ENCODE results near the gene NOC4L. TPM values are rescaled to one million over a fixed set of nuclear protein-coding genes. Genes with fewer than 3 reads are reported as not detected.

The NOC4L gene
- polyA plus RNA-seq, 1 donor (not counting 4 experiments of a cell fraction or from before 2014, with no cell fraction given): 3.7 TPM

DNA sequence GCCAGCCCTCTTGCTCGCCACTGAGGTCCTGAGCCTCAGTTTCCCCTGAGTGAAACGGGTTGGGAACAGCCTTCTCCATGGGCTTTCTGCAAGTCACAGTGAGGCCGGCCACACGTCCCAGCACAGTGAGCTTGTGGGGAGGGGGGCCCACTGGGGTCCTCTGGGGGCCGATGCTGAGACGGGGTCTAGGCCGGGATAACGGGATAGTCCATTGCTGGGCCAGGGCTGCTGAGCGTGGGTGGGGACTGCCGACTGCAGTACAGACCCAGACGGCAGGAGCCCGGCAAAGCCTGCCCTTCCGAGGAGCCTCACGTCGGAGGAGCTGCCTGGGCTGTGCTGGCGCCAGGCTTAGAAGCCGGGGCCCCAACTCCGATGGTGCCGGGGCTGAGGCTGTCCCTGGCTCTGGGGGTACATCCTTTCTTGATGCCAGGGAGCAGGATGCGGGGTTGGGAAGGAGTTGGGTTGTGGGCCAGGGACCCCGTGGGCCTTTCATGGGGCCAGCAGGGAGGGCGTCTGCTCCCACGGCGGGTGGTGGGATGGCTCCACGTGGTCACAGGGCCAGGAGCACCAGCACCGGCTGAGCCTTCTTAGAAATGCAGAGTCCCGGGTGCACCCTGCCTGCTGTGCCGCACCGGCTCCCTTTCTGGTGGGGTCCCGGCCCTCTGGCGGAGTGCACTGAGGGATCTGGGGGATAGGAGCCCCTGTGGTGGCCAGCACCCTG lies 24.2 kb downstream of the NOC4L start:
- Histone ChIP-seq H3K4me1 (ENCODE audit: control insufficient read depth, extremely low read depth, insufficient read depth, low read length) (no peaks in the 10 kb centered on the region), H4K20me1 (ENCODE audit: control insufficient read depth, extremely low read depth, insufficient read depth, low read length) (peaks cover 2% of the 10 kb centered on the region), H3K9ac (ENCODE audit: control insufficient read depth, extremely low read depth, insufficient read depth, low read length) (no peak overlapping the region), H3K36me3 (ENCODE audit: control insufficient read depth in 2 of 2, extremely low read depth in 1 of 2, insufficient read depth in 2 of 2, low read length in 2 of 2) (no peaks in the 10 kb centered on the region), H3K79me2 (ENCODE audit: control insufficient read depth, insufficient read depth, low read length) (no peaks in the 10 kb centered on the region), H3K4me2 (ENCODE audit: control insufficient read depth, extremely low read depth, insufficient read depth, low read depth, low read length) (no peak overlapping the region), H3K27me3 (ENCODE audit: control insufficient read depth, extremely low read depth, insufficient read depth, low read length) (peaks cover 11% of the 10 kb centered on the region), H2AFZ (ENCODE audit: control insufficient read depth, low read length) (no peak overlapping the region), H3K4me3 (ENCODE audit: control insufficient read depth in 2 of 3, extremely low read depth in 1 of 3, insufficient read depth in 2 of 3, low read depth in 1 of 3, low read length in 3 of 3) (no peak overlapping the region), H3K27ac (ENCODE audit: control insufficient read depth, insufficient read depth, low read length) (no peak overlapping the region), H3K9me1 (ENCODE audit: control insufficient read depth, extremely low read depth, insufficient read depth, low read length) (no peaks in the 10 kb centered on the region), H3K9me3 (ENCODE audit: control insufficient read depth, low read depth, low read length) (no peaks in the 10 kb centered on the region)
- TF ChIP-seq, protein P1, sequence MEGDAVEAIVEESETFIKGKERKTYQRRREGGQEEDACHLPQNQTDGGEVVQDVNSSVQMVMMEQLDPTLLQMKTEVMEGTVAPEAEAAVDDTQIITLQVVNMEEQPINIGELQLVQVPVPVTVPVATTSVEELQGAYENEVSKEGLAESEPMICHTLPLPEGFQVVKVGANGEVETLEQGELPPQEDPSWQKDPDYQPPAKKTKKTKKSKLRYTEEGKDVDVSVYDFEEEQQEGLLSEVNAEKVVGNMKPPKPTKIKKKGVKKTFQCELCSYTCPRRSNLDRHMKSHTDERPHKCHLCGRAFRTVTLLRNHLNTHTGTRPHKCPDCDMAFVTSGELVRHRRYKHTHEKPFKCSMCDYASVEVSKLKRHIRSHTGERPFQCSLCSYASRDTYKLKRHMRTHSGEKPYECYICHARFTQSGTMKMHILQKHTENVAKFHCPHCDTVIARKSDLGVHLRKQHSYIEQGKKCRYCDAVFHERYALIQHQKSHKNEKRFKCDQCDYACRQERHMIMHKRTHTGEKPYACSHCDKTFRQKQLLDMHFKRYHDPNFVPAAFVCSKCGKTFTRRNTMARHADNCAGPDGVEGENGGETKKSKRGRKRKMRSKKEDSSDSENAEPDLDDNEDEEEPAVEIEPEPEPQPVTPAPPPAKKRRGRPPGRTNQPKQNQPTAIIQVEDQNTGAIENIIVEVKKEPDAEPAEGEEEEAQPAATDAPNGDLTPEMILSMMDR (optimal IDR thresholded peaks at IDR 0.05 in 1 of 3, IDR thresholded peaks at IDR 0.05 in 1 of 3, conservative IDR thresholded peaks at IDR 0.05 in 1 of 3; ENCODE audit: extremely low read depth in 1 of 3, insufficient read depth in 2 of 3, low read length in 3 of 3): no peak
- no peak for TF ChIP-seq EZH2 (IDR thresholded peaks at IDR 0.05; ENCODE audit: low read length)
- dilution Hi-C loops (cut with MboI; ENCODE audit: extremely low pct_ligation_motif_present, low sequenced_read_pairs): no loop called here
- DNase-seq (ENCODE audit: low read depth, low spot score): no peak
- FAIRE-seq: no peak

DNA sequence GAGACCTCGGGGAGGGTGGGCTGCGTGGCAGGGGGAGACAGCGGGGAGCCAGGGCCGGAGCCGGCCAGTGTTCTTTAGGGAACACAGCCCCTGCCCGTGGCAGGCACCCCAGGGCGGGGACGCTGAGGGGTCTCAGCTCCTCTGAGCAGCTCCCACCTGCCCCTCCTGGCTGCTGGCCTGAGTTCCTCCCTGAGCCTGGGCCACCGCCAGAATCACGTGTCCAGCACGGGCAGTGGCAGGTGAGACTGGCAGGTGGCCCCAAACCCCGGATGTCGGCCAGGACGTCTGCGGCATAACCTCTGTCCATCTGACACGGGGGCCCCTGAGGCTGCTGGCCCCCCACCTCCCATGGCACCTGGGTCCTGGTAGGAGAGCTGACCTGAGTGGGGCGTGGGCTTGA lies 25.1 kb downstream of the NOC4L start:
- H4K20me1 ChIP-seq (ENCODE audit: control insufficient read depth, extremely low read depth, insufficient read depth, low read length): peaks cover 2% of the 10 kb centered on the region
- FAIRE-seq: no peak
- no peaks in the 10 kb centered on the region for H3K36me3 ChIP-seq (ENCODE audit: control insufficient read depth in 2 of 2, extremely low read depth in 1 of 2, insufficient read depth in 2 of 2, low read length in 2 of 2)
- H3K9me3 ChIP-seq (ENCODE audit: control insufficient read depth, low read depth, low read length): no peaks in the 10 kb centered on the region
- H3K27me3 ChIP-seq (ENCODE audit: control insufficient read depth, extremely low read depth, insufficient read depth, low read length): peaks cover 7% of the 10 kb centered on the region
- H3K9me1 ChIP-seq (ENCODE audit: control insufficient read depth, extremely low read depth, insufficient read depth, low read length): no peaks in the 10 kb centered on the region
- dilution Hi-C loops (cut with MboI; ENCODE audit: extremely low pct_ligation_motif_present, low sequenced_read_pairs): no loop called here
- no peak overlapping the region for H3K27ac ChIP-seq (ENCODE audit: control insufficient read depth, insufficient read depth, low read length)
- no peak overlapping the region for H2AFZ ChIP-seq (ENCODE audit: control insufficient read depth, low read length)
- no peak for DNase-seq (ENCODE audit: low read depth, low spot score)
- H3K79me2 ChIP-seq (ENCODE audit: control insufficient read depth, insufficient read depth, low read length): no peaks in the 10 kb centered on the region
- no peaks in the 10 kb centered on the region for H3K4me1 ChIP-seq (ENCODE audit: control insufficient read depth, extremely low read depth, insufficient read depth, low read length)
- no peak overlapping the region for H3K9ac ChIP-seq (ENCODE audit: control insufficient read depth, extremely low read depth, insufficient read depth, low read length)
- no peak overlapping the region for H3K4me3 ChIP-seq (ENCODE audit: control insufficient read depth in 2 of 3, extremely low read depth in 1 of 3, insufficient read depth in 2 of 3, low read depth in 1 of 3, low read length in 3 of 3)
- no peak overlapping the region for H3K4me2 ChIP-seq (ENCODE audit: control insufficient read depth, extremely low read depth, insufficient read depth, low read depth, low read length)
- TF ChIP-seq EZH2 (IDR thresholded peaks at IDR 0.05; ENCODE audit: low read length): no peak
- TF ChIP-seq, protein P1 (optimal IDR thresholded peaks at IDR 0.05 in 1 of 3, IDR thresholded peaks at IDR 0.05 in 1 of 3, conservative IDR thresholded peaks at IDR 0.05 in 1 of 3; ENCODE audit: extremely low read depth in 1 of 3, insufficient read depth in 2 of 3, low read length in 3 of 3): no peak

All from keratinocyte (primary cell).